DOHH2 (cell line): ENCODE data around the gene DDX5.
"Not testable (repeated sequence)": the region's sequence is repeated elsewhere in the genome, so short reads cannot be mapped to it uniquely, and the experiment has no call there.

Experiments
- CTCF ChIP-seq: fragments of 200-600 bp; sonication (generic); IDR thresholded peaks from one replicate; pipeline ENCODE4 v1.5.1; 2014; ENCODE audit warnings: antibody characterized with exemption, mild to moderate bottlenecking, low read depth, low read length; ENCODE audit not compliant: poor library complexity, severe bottlenecking
- EZH2phosphoT487 ChIP-seq: fragments of 200-600 bp; sonication (generic); IDR thresholded peaks from 2 replicates; pipeline ENCODE4 v1.6.1; 2017; ENCODE audit warnings: borderline replicate concordance, mild to moderate bottlenecking, antibody characterized with exemption, low read length, moderate library complexity, mixed read lengths

GRCh38 chr17:64459818-64460217 is 46.3 kb downstream of the DDX5 start:
- not testable (repeated sequence) for TF ChIP-seq CTCF, EZH2phosphoT487
